Tibial nerve (tissue), 4 donors: ENCODE measurements around the gene ETS2. TPM values are rescaled to one million over a fixed set of nuclear protein-coding genes. Genes with fewer than 3 reads are reported as not detected.
A peak's percentile ranks its signal among the peaks of the same experiment; 100 is the strongest.

Experiments
- DNase-seq, 2 donors: peaks; one replicate each; pipeline ENCODE4 v3.0.0-alpha.2; 2019; ENCODE audit warnings: low spot score in 2 of 2
- H3K27ac ChIP-seq, 4 donors: fragments of 200-600 bp; sonication (generic) in 3 of 4; one replicate each; pipeline ENCODE4 v1.5.1; 2017 to 2019; ENCODE audit warnings: mild to moderate bottlenecking in 1 of 4
- H3K27me3 ChIP-seq, 2 donors: fragments of 200-600 bp; sonication (generic) in 1 of 2; one replicate each; pipeline versions ENCODE4 v1.5.1 to v1.6.0; 2017 to 2019
- H3K36me3 ChIP-seq, 3 donors: fragments of 200-600 bp; sonication (generic); one replicate each; pipeline ENCODE4 v1.5.1; 2018 to 2019
- H3K4me1 ChIP-seq, 4 donors: fragments of 200-600 bp; sonication (generic) in 3 of 4; one replicate each; pipeline ENCODE4 v1.5.1; 2017 to 2019
- H3K4me3 ChIP-seq, 4 donors: fragments of 200-600 bp; sonication (generic) in 3 of 4; one replicate each; pipeline ENCODE4 v1.5.1; 2017 to 2019; ENCODE audit warnings: mild to moderate bottlenecking in 1 of 4, moderate library complexity in 1 of 4
- H3K9me3 ChIP-seq, 4 donors: fragments of 200-600 bp; sonication (generic) in 3 of 4; one replicate each; pipeline ENCODE4 v1.5.1; 2017 to 2019
- EP300 ChIP-seq, 2 donors: sonication (generic); formaldehyde crosslinking; IDR thresholded peaks; one replicate each; pipeline ENCODE4 v1.6.1; 2017; ENCODE audit warnings: antibody characterized with exemption in 2 of 2, mild to moderate bottlenecking in 1 of 2
- POLR2A ChIP-seq, 2 donors: fragments of 450-650 bp; IDR thresholded peaks; one replicate each; pipeline ENCODE4 v1.6.1; 2017; ENCODE audit warnings: antibody characterized with exemption in 2 of 2, mild to moderate bottlenecking in 2 of 2, moderate library complexity in 2 of 2
- WGBS, 2 donors: methylation state at CpG; one replicate each; pipeline ENCODE4 v1.1.5; 2018; 5-methylcytosine and 5-hydroxymethylcytosine counted together
- total RNA-seq, 4 donors: library from RNA; depleted of rRNA; stranded (reverse); fragments of >200 nt; gene quantifications; one replicate each; pipeline ENCODE4 v1.1.0, GENCODE V29; 2016
- TF ChIP-seq, protein P1 (sequence below), 5 experiments: fragments of 200-600 bp in 3 of 5; fragments of 450-650 bp in 2 of 5; sonication (generic) in 3 of 5; IDR thresholded peaks; one replicate each; pipeline ENCODE4 v1.5.1; 2016 to 2019; ENCODE audit warnings: antibody characterized with exemption in 5 of 5, mild to moderate bottlenecking in 3 of 5, moderate library complexity in 2 of 5

The ETS2 gene
- total RNA-seq, 4 donors from 2014 or later, result 85.6 to 103 (median 98.5) TPM

DNA sequence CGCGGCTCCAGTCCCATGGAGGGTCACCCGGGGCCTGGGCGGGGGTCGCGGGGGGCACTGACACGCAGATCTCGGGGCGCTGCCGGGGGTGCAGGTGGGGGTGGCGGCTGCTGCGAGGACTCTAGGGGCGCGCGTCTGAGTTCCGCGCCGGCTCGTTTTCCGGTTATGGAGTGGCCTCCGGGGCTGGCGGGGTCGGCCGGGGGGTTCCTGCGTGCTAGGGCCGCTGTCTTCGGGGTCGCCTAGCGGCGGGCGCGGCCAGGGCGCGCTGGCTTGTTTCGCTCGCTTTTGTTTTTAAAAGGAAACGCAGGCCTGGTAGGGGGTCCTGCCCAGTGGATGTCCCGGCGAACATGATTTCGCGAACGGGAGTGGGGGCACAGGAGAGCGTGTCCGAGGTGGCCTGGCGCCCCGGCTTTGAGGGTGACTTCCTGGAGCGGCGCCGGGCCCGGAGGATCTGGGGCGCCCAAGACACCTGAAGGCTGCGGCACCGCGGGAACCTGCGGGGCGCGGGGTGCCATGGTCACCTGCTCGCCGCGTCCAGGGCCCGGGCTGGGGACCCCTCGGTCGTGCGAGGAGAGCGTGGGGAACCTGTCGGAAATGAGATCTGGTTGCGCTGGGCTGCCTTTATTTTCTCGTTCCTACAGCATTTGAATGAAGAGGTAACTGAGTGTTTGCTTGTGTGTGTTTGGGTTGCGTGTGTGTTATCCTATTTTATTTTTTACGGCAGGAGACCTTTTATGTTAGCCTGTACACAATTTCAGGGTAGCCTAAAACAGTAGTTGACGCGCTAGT is 618 bp downstream of the ETS2 start:
- Histone ChIP-seq H3K36me3 (peaks cover 0 to 4% (median 0%) of the 10 kb centered on the region in 3 donors), H3K27ac (peak overlapping the region; percentile 89 to 97 (median 94)), H3K4me3 (peak overlapping the region; percentile 72 to 88 (median 80)), H3K27me3 (no peaks in the 10 kb centered on the region), H3K4me1 (peaks cover 0 to 40% (median 8%) of the 10 kb centered on the region in 4 donors), H3K9me3 (no peaks in the 10 kb centered on the region)
- TF ChIP-seq, protein P1, sequence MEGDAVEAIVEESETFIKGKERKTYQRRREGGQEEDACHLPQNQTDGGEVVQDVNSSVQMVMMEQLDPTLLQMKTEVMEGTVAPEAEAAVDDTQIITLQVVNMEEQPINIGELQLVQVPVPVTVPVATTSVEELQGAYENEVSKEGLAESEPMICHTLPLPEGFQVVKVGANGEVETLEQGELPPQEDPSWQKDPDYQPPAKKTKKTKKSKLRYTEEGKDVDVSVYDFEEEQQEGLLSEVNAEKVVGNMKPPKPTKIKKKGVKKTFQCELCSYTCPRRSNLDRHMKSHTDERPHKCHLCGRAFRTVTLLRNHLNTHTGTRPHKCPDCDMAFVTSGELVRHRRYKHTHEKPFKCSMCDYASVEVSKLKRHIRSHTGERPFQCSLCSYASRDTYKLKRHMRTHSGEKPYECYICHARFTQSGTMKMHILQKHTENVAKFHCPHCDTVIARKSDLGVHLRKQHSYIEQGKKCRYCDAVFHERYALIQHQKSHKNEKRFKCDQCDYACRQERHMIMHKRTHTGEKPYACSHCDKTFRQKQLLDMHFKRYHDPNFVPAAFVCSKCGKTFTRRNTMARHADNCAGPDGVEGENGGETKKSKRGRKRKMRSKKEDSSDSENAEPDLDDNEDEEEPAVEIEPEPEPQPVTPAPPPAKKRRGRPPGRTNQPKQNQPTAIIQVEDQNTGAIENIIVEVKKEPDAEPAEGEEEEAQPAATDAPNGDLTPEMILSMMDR (IDR thresholded peaks at IDR 0.05), result peak in 1 of 5 experiments; percentile 29
- TF ChIP-seq POLR2A (IDR thresholded peaks at IDR 0.05) (no peak), EP300 (IDR thresholded peaks at IDR 0.05) (no peak)
- 2 to 3% methylated on average over 51 to 72 of the region's 72 CpGs for WGBS, 2 donors
- DNase-seq, result no peak

DNA sequence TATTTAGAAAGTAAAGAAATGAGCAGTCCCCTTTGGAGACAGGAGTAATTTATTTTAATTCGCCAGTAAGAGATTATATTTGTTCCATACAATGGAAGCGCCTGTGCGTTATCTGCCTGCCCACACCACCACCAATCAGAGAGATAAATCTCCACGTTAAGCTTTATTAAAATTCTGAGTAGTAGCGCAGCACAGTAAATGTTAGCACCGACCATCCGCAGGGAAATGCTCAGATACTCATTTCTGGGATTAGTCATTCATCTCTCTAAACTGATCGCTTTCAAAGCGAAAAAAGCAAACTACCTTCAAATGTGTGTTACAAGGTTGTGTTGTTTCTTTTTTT is 1.2 kb downstream of the ETS2 start:
- Histone ChIP-seq H3K27me3 (no peaks in the 10 kb centered on the region), H3K36me3 (peaks cover 0 to 8% (median 0%) of the 10 kb centered on the region in 3 donors), H3K4me1 (peaks cover 0 to 42% (median 9%) of the 10 kb centered on the region in 4 donors), H3K4me3 (peak overlapping the region; percentile 72 to 88 (median 80)), H3K27ac (peak overlapping the region; percentile 89 to 97 (median 94)), H3K9me3 (no peaks in the 10 kb centered on the region)
- no peak for DNase-seq
- WGBS, 2 donors, result 32 to 37% methylated on average over 9 of the region's 9 CpGs
- TF ChIP-seq, protein P1 (IDR thresholded peaks at IDR 0.05), result no peak
- TF ChIP-seq EP300 (IDR thresholded peaks at IDR 0.05) (no peak), POLR2A (IDR thresholded peaks at IDR 0.05) (no peak)

DNA sequence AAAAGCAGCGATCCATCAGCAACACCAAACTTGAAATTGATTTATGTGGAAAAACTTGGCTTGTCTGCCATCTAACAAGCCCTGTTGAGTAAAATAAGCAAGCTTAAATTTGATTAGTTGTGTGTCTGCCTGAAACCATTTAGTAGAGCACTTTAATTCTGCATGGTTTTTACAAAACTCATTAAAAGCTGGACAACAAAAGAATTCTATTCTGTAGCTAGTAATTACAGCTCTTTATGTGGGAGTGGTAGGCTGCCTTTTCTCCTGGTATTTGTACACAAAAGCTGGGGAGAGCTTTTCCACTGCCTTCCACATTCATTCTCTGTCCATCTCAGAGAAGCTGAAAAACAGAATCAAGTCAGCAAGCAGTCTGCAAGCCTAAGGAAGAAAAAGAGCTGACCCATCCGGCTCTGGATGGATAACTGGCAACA is 1.7 kb downstream of the ETS2 start:
- peak overlapping the region; percentile 89 to 97 (median 94) for H3K27ac ChIP-seq
- H3K9me3 ChIP-seq, result no peaks in the 10 kb centered on the region
- TF ChIP-seq EP300 (IDR thresholded peaks at IDR 0.05), result peak in 1 of 2 donors; percentile 4
- TF ChIP-seq, protein P1 (IDR thresholded peaks at IDR 0.05), result no peak
- no peak for DNase-seq
- H3K4me1 ChIP-seq, result peaks cover 0 to 46% (median 9%) of the 10 kb centered on the region in 4 donors
- no peaks in the 10 kb centered on the region for H3K27me3 ChIP-seq
- WGBS, 2 donors, result 21 to 31% methylated on average over 2 of the region's 2 CpGs
- peaks cover 0 to 12% (median 0%) of the 10 kb centered on the region in 3 donors for H3K36me3 ChIP-seq
- H3K4me3 ChIP-seq, result peak overlapping the region; percentile 72 to 88 (median 80)

DNA sequence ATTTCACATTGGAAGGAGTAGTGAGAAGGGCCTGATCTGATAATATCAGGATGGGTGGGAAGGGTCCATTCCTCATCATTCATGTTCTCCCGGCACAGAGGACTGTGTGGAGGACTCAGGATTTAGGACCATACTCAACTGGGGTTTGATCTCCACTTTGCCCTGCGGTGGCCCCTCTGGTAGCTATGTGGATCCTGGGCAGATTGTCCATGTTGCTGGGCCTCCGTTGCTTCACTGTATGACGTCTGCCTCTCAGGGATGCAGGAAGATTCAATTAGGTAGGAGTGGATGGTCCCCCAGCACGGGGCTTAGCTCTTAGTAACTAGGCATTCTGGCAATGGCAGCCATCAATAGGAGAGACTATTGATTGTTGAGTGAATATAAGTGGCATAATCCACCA is 2.3 kb downstream of the ETS2 start:
- 65 to 70% methylated on average over 5 of the region's 5 CpGs for WGBS, 2 donors
- H3K4me1 ChIP-seq, result peaks cover 0 to 46% (median 9%) of the 10 kb centered on the region in 4 donors

More for the DNA sequence above, 2.3 kb downstream of the ETS2 start:
- peaks cover 0 to 16% (median 0%) of the 10 kb centered on the region in 3 donors for H3K36me3 ChIP-seq
- no peak for TF ChIP-seq EP300 (IDR thresholded peaks at IDR 0.05)
- TF ChIP-seq POLR2A (IDR thresholded peaks at IDR 0.05), result no peak
- TF ChIP-seq, protein P1 (IDR thresholded peaks at IDR 0.05), result no peak
- peak overlapping the region; percentile 20 to 88 (median 76) for H3K4me3 ChIP-seq
- H3K9me3 ChIP-seq, result no peaks in the 10 kb centered on the region
- peak overlapping the region; percentile 89 to 97 (median 94) for H3K27ac ChIP-seq
- no peak for DNase-seq
- no peaks in the 10 kb centered on the region for H3K27me3 ChIP-seq
